SIG-M5 treated with dmso at 0.1 percent for 504 hours (cell line): ENCODE measurements around the gene POLA1.
"Not testable (repeated sequence)": the region's sequence is repeated elsewhere in the genome, so short reads cannot be mapped to it uniquely, and the experiment has no call there.

ENCODE experiments used
- DNase-seq: peaks from one replicate; lab custom pipeline; 2025; ENCODE audit not compliant: unreplicated experiment; lab: John Stamatoyannopoulos, UW

The POLA1 gene

DNA sequence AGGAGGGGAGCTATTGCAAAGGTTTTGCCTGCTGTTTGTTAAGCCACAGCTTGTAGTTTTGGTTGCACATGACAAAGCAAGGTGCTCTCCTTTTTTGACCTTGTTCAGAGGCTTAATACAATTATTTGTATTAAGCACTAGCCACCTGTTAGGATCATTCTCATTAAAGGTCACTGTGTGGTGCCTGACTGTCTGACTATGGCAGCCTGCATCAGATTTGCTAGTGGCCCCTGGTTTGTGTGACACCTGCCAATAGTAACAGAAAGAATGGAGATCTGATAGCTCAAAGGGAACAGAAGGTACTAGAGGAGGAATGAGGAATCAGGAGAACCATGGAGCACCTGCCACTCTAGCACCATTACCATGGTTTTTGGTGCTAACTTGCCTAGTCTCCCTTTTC is 102.5 kb downstream of the POLA1 start:
- DNase-seq: no peak

DNA sequence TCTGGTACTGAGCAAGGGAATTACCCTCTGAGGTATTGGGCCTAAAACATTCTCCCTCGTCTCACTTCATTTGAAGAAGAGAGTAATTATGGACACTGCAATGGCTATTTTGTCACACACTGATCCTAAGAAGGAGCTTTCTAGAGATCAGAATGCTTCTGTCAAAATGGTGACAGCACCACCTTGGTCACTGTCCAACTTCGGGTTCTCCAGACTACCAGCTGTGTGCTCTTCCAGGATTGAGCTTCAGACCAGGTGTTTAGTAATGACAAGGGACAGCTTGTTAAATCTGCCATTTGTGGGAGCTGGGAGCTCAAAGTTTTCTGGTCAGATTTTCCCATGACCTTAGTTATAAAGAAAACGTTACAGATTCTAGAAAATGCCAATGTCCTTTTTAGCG is 105.4 kb downstream of the POLA1 start:
- no peak for DNase-seq

DNA sequence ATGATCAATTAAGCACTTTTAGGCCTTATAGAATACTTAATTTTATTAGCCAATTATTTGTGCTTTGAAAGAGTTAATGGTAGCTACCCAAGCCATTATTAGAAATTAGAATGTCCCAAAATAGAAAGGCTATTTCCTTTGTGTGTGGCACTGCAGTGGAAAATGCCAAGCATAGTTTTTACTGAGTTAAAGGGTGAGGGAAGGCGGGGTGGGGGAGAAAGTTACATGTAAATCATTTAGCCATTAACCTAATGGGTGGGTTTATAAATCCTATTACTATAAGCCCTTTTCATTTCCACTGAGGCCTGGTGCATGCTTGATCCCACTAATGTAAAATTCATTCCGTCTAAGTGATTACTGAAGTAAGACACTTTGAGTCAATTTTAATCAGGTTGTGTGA is 105.8 kb downstream of the POLA1 start:
- no peak for DNase-seq

DNA sequence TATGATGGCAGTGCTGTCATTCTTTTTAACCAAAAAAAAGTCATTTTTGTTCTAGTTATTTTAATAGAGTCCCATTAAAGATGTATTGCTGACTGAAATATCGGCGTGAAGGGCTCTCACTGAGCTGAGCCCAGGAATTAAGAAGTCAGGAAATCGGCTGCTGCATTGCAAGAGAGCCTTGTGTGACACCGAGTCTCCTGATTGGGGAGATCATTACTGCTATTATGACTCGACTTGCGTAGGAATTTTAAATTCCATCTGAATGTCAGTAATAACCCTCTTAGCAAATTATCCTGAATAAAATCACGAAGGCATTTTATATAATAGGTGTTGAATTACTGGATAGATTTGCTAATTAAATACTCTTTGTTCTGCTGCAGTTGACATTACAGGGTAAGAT is 111.5 kb downstream of the POLA1 start:
- no peak for DNase-seq

DNA sequence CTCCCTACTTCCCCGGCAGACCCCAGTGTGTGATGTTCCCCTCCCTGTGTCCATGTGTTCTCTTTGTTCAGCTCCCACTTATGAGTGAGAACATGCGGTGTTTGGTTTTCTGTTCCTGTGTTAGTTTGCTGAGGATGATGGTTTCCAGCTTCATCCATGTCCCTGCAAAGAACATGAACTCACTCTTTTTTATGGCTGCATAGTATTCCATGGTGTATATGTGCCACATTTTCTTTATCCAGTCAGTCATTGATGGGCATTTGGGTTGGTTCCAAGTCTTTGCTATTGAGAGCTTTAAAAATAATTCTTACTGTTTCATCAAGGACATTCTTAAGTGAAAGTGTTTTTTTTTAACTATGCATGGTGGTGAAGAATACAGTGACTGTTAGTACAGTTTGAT is 126.1 kb downstream of the POLA1 start:
- DNase-seq: not testable (repeated sequence)

DNA sequence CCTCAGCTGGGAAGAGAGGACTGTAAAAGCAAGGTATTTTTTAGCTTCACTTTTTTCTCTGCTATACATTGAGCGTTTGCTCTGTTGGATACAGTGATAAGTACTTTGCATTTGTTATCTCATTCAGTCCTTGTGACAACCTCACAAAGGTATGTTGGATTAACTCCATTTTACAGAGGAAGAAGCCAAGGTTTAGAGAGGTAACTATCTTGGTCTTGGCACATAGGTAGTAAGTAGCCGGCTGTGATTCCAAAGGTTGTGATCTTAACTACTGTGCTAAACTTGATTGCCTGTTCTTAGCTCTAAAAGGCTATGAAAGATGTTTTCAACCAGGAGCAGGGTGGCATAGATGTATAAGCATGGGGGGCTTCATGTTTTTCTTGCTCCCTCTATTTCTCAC is 134.4 kb downstream of the POLA1 start:
- DNase-seq: no peak

DNA sequence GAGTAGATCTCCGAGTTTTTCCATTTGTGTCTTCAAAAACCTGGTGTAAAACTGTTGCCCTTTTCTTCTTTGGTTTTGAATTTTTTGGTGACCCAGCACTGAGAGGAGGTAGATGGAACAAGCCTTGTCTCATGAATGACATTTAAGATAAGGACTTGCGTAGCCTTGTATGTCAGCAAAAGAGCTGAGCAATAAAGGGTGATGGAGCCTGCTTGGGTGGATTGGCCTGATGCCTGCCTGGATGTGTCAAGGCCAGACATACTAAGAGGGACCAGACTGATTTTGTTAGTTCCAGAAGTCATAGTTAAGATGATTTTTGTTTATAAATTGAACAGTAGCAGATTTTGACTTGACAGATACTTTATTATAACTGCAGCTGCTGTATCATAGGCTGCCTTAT is 134.9 kb downstream of the POLA1 start:
- no peak for DNase-seq

DNA sequence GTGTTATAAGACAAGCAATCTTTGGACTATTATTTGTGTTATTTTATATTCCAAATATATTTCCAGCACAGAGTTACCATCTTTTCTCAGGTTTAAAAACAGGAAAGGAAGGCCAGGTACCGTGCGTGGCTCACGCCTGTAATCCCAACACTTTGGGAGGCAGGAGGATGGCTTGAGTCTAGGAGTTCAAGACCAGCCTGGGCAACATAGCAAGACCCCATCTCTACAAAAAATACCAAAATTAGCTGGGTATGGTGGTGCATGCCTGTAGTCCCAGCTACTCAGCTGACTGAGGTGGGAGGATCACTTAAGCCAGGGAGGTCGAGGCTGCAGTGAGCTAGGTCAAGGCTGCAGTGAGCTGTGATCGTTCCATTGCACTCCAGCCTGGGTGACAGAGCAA is 140.0 kb downstream of the POLA1 start:
- no peak for DNase-seq

DNA sequence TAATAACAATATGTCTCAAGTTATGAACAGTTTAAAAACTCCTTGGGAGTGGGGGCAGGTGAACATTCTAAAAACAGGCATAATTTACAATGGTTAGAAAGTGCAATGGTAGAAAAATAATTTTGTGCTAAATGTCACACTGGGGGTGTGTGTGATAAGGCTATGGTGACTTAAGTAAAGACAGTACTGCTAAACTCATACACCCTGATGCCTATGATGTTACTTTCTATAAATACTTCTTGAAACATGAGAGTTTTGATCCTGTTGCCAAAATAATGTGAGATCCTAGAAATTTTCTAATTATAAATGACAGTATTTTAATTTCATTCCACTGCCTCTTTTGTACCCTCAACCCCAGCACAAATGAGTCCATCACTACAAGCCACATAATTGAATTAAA is 144.2 kb downstream of the POLA1 start:
- no peak for DNase-seq

DNA sequence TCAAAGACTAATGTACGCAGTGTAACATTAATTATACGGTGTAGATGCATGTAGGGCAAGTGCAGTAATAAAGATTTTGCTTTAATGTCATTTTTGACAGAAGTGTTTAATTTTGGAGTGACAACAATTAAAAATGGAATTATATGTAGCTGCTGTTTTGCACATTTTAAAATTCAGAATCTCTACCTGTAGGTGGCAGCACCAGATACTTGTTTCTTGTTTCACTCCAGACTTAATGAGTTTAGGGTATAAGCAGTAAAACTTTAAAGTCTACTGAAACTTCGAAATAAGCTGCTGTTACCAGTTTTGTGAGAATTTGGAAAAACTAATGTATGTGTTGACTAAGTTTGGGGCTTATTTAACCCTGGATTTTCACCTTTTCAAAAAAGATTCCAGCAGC is 144.9 kb downstream of the POLA1 start:
- DNase-seq: peak; percentile 19

DNA sequence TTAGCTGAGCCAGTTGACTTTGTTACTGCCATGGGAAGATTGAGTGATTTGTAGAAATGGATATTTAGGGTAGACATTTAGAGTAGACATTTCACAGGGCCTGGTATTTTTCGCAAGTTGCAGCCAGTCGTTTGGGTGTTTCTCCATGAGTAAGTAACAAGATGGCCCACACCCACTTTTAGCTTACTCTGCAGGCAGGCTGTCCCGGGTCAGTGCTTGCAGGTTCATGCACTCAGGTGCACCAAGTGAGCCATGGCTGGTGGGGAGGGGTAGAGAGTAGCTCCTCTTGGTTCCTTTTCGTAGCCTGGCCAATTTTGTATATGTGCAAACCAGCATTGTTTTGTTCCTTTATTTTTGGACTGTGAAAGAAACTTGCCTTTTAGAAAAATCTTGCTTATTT is 145.6 kb downstream of the POLA1 start:
- no peak for DNase-seq

DNA sequence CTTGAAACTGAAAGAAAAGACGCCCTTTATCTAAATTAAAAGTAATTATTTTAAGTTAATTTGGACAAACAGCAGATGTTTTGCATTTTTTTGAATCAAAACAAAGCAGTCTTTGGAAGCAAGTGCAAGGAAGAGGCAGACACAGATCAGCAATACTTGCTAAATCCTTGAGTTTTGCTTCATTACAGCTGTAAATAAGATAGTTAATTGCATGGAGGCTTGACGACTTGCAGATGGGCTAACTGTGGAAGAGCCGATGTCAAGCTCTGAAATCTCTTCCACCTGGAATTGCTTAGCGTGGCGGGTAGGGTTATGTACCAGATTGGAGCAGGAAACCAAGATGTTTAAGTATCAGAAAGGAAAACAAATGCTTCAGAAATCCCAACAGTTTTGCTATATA is 148.8 kb downstream of the POLA1 start:
- DNase-seq: no peak

DNA sequence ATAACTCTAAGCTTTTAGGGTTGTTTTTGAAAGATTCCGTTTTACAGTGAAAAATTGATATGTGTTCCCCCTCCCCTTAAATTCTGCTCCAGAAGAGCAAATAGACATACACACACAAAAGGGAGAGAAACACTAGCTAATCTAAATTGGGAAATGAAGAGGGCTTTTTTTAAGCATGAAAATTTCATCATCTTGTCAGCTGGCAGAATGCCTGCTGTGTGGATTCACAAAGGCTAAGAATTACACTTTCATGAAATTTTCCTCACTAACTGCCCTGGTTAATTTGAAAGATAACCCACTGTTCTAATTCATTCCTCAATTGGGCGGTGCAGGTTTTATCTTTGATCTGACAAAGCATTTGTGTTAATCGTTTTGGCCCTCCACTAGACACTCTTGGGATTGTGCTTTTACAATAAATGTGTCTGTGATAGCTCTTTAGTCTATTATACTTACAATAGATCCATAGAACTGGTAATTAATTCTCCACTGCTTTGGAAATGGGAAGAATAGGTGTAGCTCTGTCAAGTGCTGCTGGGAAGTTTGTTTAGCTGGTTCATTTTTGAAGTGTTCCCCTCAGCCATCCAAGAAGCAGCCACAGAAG is 152.9 kb downstream of the POLA1 start:
- no peak for DNase-seq

DNA sequence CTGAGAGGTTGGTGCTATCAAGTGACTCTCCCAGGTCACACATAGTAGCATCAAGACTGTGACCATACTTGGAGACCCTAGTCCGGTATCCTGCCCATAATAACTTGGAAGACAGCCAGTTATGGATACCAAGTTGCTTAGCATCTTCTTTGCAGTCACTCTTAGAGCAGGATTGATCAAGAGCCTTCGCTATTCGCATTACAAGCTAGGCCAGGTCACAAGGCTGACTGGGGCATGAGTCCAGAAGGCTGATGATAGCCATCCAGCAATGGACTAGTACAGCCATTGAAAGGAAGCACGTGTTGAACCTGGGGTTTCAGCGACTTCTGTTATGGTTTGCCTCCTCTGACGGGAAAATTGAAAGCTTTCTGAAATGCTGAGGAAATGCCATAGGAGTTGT is 157.6 kb downstream of the POLA1 start:
- DNase-seq: no peak

DNA sequence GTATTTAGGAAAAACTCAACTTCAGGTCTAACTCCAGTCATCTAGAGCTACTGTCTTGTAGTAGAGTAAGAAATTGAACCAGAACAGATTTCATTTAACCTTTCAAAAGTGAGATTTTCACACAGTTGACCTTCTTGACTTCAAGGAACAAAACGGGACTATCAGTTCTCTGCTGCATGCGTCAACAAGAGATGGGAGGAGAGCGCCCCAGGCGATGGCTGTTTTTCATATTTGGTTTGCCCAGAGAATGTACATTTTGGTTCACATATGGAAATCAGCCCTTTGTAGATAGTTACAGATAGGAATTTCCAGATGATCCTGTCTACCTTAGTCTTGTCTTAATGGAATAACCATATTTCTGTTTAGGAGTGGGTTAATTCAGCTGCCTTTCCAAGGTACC is 158.1 kb downstream of the POLA1 start:
- DNase-seq: no peak

DNA sequence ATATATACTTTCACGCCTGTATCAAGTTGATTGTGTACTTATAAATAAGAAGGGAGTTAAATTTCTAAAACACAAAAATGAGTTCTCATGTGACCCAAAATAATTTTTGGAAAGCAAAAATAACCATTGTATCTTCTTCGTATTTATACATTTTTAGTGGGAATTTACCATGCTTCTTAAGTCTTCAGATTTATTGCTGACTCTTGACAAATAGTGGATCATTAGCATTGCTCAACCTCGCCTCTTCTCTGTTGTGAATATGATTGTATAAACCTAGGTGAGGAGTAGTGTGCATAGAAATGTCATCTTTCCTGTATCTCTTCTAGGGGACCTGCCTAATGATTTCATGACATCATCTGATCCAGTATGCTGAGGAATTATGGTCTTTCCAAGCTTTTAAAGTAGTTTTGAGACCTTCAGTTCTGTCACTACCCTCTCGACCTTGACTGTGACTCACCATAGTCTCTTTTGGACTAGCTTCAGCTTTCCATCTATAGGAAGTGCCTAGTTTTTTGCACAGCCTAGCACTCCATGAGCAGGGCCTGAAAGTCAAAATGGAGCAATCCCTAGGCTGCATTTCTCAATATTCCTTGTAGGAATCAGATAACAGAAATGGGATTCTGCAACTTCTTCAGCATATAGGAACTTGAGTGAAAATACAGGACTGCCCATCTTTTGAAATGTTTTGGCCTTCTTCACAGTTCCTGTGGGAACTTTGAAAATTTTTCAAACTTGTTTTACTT is 164.5 kb downstream of the POLA1 start:
- DNase-seq: no peak

DNA sequence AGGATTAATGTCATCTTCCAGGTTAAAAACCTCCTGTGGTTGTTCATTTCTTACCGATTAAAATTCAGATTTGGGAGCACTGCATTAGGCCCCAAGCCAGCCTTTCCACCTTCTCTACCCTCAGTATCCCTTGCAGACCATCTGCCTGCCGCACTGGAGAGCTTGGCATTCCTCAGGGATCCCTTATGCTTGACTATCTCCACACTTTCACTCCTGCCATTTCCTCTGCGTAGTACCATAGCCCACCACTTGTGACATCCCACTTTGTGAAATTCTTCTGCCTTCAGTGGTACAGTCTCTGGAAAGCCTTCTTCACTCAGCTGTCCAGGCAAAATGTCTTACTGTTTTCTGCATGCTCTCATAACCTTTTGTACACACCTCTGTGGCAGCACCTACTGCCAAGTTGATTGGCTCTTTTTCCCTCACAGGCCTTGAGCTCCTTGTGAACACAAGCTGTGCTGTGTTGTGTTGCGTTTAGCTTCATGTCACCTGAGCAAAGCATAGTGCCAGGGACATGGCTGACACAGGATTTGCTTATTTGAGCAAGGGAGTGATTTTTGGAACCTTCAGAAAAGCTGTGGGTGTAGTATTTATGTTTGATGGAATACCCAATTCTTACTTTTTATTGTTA is 165.6 kb downstream of the POLA1 start:
- DNase-seq: no peak

DNA sequence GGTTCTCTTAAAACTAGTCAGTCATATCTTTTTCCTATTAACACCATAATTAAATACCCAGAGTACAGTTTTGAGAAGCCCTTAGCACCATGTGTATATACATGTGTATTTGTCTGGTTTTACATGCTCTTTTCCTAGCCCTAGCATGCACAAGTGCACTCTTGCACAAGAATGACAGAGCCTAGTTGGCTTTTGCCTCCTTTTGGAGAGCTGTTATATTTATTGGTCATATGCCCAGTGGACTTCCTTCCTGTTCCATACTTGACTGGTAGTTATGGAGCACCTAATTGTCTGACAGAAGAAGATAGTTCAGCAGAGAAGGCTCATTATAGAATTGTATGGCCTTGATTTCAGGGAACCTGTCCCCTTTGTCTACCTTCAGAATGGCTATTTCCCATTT is 166.4 kb downstream of the POLA1 start:
- no peak for DNase-seq

DNA sequence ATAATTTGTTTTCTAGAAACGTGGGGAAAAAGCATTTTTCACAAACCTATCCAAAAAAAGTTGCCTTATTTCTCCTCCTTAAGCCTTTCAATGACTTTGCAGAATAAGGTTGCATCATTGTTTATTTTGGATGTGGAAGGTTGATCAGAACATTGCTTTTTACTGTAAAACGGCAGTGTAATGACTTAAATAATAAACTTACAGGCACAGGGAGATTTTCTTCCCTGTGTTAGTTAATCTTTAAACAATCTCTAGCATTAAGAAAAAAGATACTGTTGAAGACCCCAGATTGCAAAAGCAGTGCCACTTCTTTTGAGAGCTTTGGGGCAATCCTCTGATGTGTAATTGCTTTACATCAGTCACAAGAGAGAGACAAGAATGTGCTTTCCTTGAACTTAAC is 168.6 kb downstream of the POLA1 start:
- no peak for DNase-seq

DNA sequence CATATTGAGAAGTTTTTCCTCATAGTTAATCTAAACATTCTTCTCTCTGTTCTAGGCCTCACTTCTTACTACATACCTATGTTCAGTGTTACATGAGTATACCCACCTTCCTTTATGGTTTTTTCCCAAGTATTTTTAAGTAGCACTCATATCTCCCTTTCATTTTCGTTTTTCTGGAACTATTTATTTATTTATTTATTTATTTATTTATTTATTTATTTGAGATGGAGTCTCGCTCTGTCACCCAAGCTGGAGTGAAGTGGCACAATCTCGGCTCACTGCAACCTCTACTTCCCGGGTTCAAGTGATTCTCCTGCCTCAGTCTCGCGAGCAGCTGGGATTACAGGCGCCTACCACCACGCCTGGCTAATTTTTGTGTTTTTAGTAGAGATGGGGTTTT is 170.1 kb downstream of the POLA1 start:
- DNase-seq: not testable (repeated sequence)

DNA sequence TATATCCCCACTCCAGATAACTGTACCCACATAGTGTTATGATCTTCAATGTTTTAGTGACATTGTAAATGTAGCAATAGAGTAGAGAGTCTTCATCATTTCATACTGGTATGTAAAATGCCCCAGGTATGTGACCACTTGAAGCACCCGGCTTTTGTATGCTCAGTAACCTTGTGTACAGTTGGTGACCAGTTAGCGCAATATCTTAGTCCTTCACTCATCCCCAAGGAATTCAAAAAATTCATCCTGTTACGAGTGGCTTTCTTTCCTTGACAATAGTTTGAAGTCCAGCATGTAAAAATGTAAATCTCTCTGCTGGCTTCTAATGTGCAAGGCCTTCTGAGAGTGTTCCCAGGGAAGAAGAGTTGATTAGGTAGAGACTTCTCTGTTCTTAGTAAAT is 176.4 kb downstream of the POLA1 start:
- DNase-seq: no peak

DNA sequence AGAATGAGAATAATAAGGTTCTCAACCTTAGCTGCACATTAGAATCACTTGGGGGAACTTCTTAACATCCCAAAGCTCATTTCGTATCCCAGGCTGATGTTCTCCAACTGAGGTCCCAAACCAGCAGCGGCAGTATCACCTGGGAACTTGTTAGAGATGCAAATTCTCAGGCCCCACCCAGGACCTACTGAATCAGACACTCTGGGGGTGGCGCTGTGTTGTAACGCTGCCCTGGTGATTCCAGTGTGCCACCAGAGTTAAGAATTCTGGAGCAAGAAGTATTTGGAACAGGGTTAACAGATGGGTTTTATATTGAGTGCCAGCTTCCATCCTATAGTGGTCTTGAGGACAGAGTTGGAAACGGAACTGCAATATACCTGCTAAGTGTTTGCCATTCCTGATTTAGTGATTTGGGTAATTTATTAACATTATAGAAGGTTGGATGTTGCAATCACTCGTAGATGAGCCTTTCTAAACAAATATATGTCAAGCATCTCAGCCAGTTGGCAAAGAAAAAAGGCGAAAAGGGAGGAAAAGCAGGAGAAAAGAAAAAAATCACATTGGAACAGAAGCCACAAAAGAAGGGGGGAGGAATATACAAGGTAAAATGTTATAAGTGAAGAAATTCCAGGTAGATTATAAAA is 181.0 kb downstream of the POLA1 start:
- DNase-seq: no peak
